Thoracic aorta (tissue), 2 donors: ENCODE data around the gene NR5A2. TPM values are rescaled to one million over a fixed set of nuclear protein-coding genes. Genes with fewer than 3 reads are reported as not detected.

Source experiments
- ATAC-seq: fragments of 150-250 bp; one replicate; pipeline ENCODE4 v1.8.0; 2017; ENCODE audit warnings: low read depth; ENCODE audit not compliant: insufficient number of reproducible peaks, low FRiP score
- DNase-seq: peaks from one replicate; pipeline ENCODE4 v3.0.0-alpha.2; 2020; ENCODE audit warnings: low spot score
- H3K27ac ChIP-seq, 2 donors: fragments of 200-600 bp; sonication (generic); 1 replicate in 1 of 2; 2 replicates in 1 of 2; pipeline ENCODE4 v1.5.1; 2016; ENCODE audit warnings: mild to moderate bottlenecking in 2 of 2, moderate library complexity in 2 of 2
- H3K27me3 ChIP-seq: fragments of 200-600 bp; sonication (generic); replicated peaks from 2 replicates; pipeline ENCODE4 v1.6.0; 2016; ENCODE audit warnings: mild to moderate bottlenecking; ENCODE audit not compliant: insufficient read depth
- H3K36me3 ChIP-seq: fragments of 200-600 bp; sonication (generic); one replicate; pipeline ENCODE4 v1.5.1; 2016
- H3K4me1 ChIP-seq, 2 donors: fragments of 200-600 bp; sonication (generic); 1 replicate in 1 of 2; 2 replicates in 1 of 2; pipeline versions ENCODE4 v1.5.1 to v1.6.0; 2016; ENCODE audit warnings: low read depth in 2 of 2, mild to moderate bottlenecking in 1 of 2; ENCODE audit not compliant: control insufficient read depth in 1 of 2
- H3K4me3 ChIP-seq: fragments of 200-600 bp; sonication (generic); 2 replicates; pipeline ENCODE4 v1.5.1; 2016; ENCODE audit warnings: mild to moderate bottlenecking
- H3K9me3 ChIP-seq: fragments of 200-600 bp; sonication (generic); 2 replicates; pipeline ENCODE4 v1.5.1; 2016
- CTCF ChIP-seq: fragments of 200-600 bp; sonication (generic); IDR thresholded peaks from one replicate; pipeline ENCODE4 v1.5.1; 2019; ENCODE audit warnings: antibody characterized with exemption
- total RNA-seq, 2 donors: library from RNA; depleted of rRNA; stranded (reverse); fragments of >200 nt; gene quantifications; one replicate each; pipeline versions ENCODE4 v1.1.0 to v1.2.3, GENCODE V29; 2016

Gene NR5A2
- total RNA-seq, result 1 to 10 TPM; 2.7 to 3.6 TPM

GRCh38 chr1:200027264-200027823 lies at the start of gene NR5A2:
NR5A2 (plus strand) TSS chr1:200027710; CDS start chr1:200027848, 138 bp downstream.
- ATAC-seq (no peak), DNase-seq (no peak)
- no peak within 1 kb of the TSS for H3K4me3 ChIP-seq
- peaks cover 8% of the 10 kb centered on the region for H3K27me3 ChIP-seq
- TF ChIP-seq CTCF, result no peak
- H3K4me1 ChIP-seq, result peaks cover 0 to 11% of the 10 kb centered on the region in 2 donors
- H3K9me3 ChIP-seq, result no peaks in the 10 kb centered on the region
- no peaks in the 10 kb centered on the region for H3K36me3 ChIP-seq
- no peak within 1 kb of the TSS for H3K27ac ChIP-seq

GRCh38 chr1:199978408-199978940 lies 49.0 kb upstream of the NR5A2 start:
- Histone ChIP-seq H3K4me3 (no peak overlapping the region), H3K27me3 (no peaks in the 10 kb centered on the region), H3K9me3 (no peaks in the 10 kb centered on the region), H3K27ac (no peak overlapping the region), H3K36me3 (no peaks in the 10 kb centered on the region), H3K4me1 (no peaks in the 10 kb centered on the region)
- ATAC-seq (no peak), DNase-seq (no peak)
- no peak for TF ChIP-seq CTCF

- DNase-seq (no peak), ATAC-seq (no peak)
- TF ChIP-seq CTCF, result no peak
- no peaks in the 10 kb centered on the region for H3K4me1 ChIP-seq
- no peak overlapping the region for H3K27ac ChIP-seq
- H3K9me3 ChIP-seq, result no peaks in the 10 kb centered on the region
- no peaks in the 10 kb centered on the region for H3K36me3 ChIP-seq
- H3K27me3 ChIP-seq, result no peaks in the 10 kb centered on the region
- no peak overlapping the region for H3K4me3 ChIP-seq
Measured at GRCh38 chr1:199979071-199979470, 48.4 kb upstream of the NR5A2 start.

- Histone ChIP-seq H3K36me3 (no peaks in the 10 kb centered on the region), H3K4me3 (no peak overlapping the region), H3K4me1 (no peaks in the 10 kb centered on the region), H3K27me3 (no peaks in the 10 kb centered on the region), H3K9me3 (no peaks in the 10 kb centered on the region), H3K27ac (no peak overlapping the region)
- no peak for TF ChIP-seq CTCF
- no peak for DNase-seq
- ATAC-seq, result no peak
Measured at GRCh38 chr1:199981584-199981983, 45.9 kb upstream of the NR5A2 start.

- Histone ChIP-seq H3K36me3 (no peaks in the 10 kb centered on the region), H3K4me1 (no peaks in the 10 kb centered on the region), H3K27ac (no peak overlapping the region), H3K4me3 (no peak overlapping the region), H3K9me3 (no peaks in the 10 kb centered on the region), H3K27me3 (no peaks in the 10 kb centered on the region)
- ATAC-seq, result no peak
- DNase-seq, result no peak
- no peak for TF ChIP-seq CTCF
Measured at GRCh38 chr1:199982606-199983005, 44.9 kb upstream of the NR5A2 start.
